IMR-90 (cell line): ENCODE measurements around the gene TMUB1. TPM values are rescaled to one million over a fixed set of nuclear protein-coding genes. Genes with fewer than 3 reads are reported as not detected.

ENCODE experiments used
- ATAC-seq: fragments of 200-7000 bp; cut with Tn5 transposase; 2 replicates; pipeline ENCODE4 v1.9.1; 2020; ENCODE audit warnings: low read depth, mild to moderate bottlenecking, moderate library complexity
- BruUV-seq: library from RNA; stranded (reverse); fragments of 400-500 nt; replicated peaks from 2 replicates; lab custom pipeline; 2021; lab: Mats Ljungman, UMichigan
- CTCF ChIA-PET: fragments of 300-600 bp; formaldehyde crosslinking; extraction: SDS; loops from one replicate; lab custom pipeline; 2021; ENCODE audit warnings: antibody characterized with exemption; lab: Yijun Ruan, JAX
- POLR2A ChIA-PET: fragments of 300-600 bp; sonication (Branson Sonifier 250); formaldehyde crosslinking; loops from one replicate; lab custom pipeline; 2022; ENCODE audit warnings: antibody characterized with exemption; ENCODE audit not compliant: unreplicated experiment; lab: Charles Lee
- DNase-seq: peaks from one replicate; pipeline ENCODE4 v3.0.0; 2013
- H2AFZ ChIP-seq: replicated peaks from 2 replicates; pipeline ENCODE3; 2013; ENCODE audit warnings: low read length, mild to moderate bottlenecking; ENCODE audit not compliant: poor library complexity
- H2AK5ac ChIP-seq: 2 replicates; pipeline ENCODE4 v1.6.1; 2013; ENCODE audit warnings: low read depth, low read length, inconsistent platforms
- H2AK9ac ChIP-seq: replicated peaks from 2 replicates; pipeline ENCODE3; 2013; ENCODE audit warnings: mild to moderate bottlenecking, low read depth, low read length, moderate library complexity; ENCODE audit not compliant: poor library complexity
- H2BK120ac ChIP-seq: 2 replicates; pipeline ENCODE4 v1.6.1; 2013; ENCODE audit warnings: low read depth, low read length, inconsistent platforms
- H2BK15ac ChIP-seq: 3 replicates; pipeline ENCODE4 v1.6.1; 2013; ENCODE audit warnings: low read depth, low read length, inconsistent platforms
- H2BK20ac ChIP-seq: 2 replicates; pipeline ENCODE4 v1.6.1; 2013; ENCODE audit warnings: low read depth, mild to moderate bottlenecking, inconsistent platforms, low read length, moderate library complexity
- H2BK5ac ChIP-seq: 2 replicates; pipeline ENCODE4 v1.6.1; 2013; ENCODE audit warnings: mild to moderate bottlenecking, low read depth, low read length, inconsistent platforms; ENCODE audit not compliant: poor library complexity, severe bottlenecking
- H3K14ac ChIP-seq: replicated peaks from 2 replicates; pipeline ENCODE4 v1.6.1; 2013; ENCODE audit warnings: low read depth, low read length, inconsistent platforms
- H3K18ac ChIP-seq: 2 replicates; pipeline ENCODE4 v1.6.1; 2013; ENCODE audit warnings: low read depth, low read length, control low read depth
- H3K23ac ChIP-seq: 2 replicates; pipeline ENCODE4 v1.6.1; 2013; ENCODE audit warnings: low read depth, low read length, inconsistent platforms
- H3K27ac ChIP-seq: 2 replicates; pipeline ENCODE4 v1.5.1; 2013; ENCODE audit warnings: mild to moderate bottlenecking, control low read depth, low read length; ENCODE audit not compliant: insufficient read depth
- H3K27me3 ChIP-seq: 2 replicates; pipeline ENCODE4 v1.6.1; 2013; ENCODE audit warnings: low read length; ENCODE audit not compliant: control insufficient read depth, insufficient read depth
- H3K36me3 ChIP-seq: 2 replicates; pipeline ENCODE4 v1.6.1; 2013; ENCODE audit warnings: low read length, mixed read lengths; ENCODE audit not compliant: control insufficient read depth, insufficient read depth
- H3K4ac ChIP-seq: 2 replicates; pipeline ENCODE4 v1.6.1; 2013; ENCODE audit warnings: low read depth, low read length, inconsistent platforms
- H3K4me1 ChIP-seq: 2 replicates; pipeline ENCODE4 v1.6.1; 2013; ENCODE audit warnings: low read length, mixed read lengths; ENCODE audit not compliant: control insufficient read depth, insufficient read depth
- H3K4me2 ChIP-seq: 2 replicates; pipeline ENCODE4 v1.6.1; 2013; ENCODE audit warnings: low read depth, mild to moderate bottlenecking, control low read depth, low read length, moderate library complexity
- H3K4me3 ChIP-seq: 2 replicates; pipeline ENCODE4 v1.5.1; 2013; ENCODE audit warnings: low read depth, mild to moderate bottlenecking, control low read depth, low read length, moderate library complexity; ENCODE audit not compliant: insufficient read depth
- H3K56ac ChIP-seq: 2 replicates; pipeline ENCODE4 v1.6.1; 2013; ENCODE audit warnings: low read length, inconsistent platforms; ENCODE audit not compliant: insufficient read depth; ENCODE audit errors: extremely low read depth
- H3K79me1 ChIP-seq, 2 experiments: 2 replicates each; pipeline ENCODE4 v1.6.1; 2013; ENCODE audit warnings: low read length in 2 of 2, inconsistent platforms in 1 of 2, low read depth in 1 of 2
- H3K9ac ChIP-seq: 2 replicates; pipeline ENCODE4 v1.6.1; 2013; ENCODE audit warnings: low read depth, low read length, control low read depth
- H3K9me1 ChIP-seq: 2 replicates; pipeline ENCODE4 v1.6.1; 2013; ENCODE audit warnings: low read length, inconsistent platforms; ENCODE audit not compliant: insufficient read depth
- H3K9me3 ChIP-seq: 2 replicates; pipeline ENCODE4 v1.6.1; 2013; ENCODE audit warnings: low read length; ENCODE audit not compliant: control insufficient read depth, insufficient read depth
- H4K20me1 ChIP-seq: 2 replicates; pipeline ENCODE4 v1.6.1; 2013; ENCODE audit warnings: low read length, inconsistent platforms; ENCODE audit not compliant: insufficient read depth
- H4K5ac ChIP-seq: 2 replicates; pipeline ENCODE4 v1.6.1; 2013; ENCODE audit warnings: mild to moderate bottlenecking, low read depth, low read length, control low read depth
- H4K8ac ChIP-seq, 2 experiments: 2 replicates each; pipeline ENCODE4 v1.6.1; 2013; ENCODE audit warnings: low read depth in 2 of 2, low read length in 2 of 2, control low read depth in 1 of 2, inconsistent platforms in 1 of 2
- H4K91ac ChIP-seq: 2 replicates; pipeline ENCODE4 v1.6.1; 2013; ENCODE audit warnings: low read depth, low read length, inconsistent platforms; ENCODE audit not compliant: insufficient read depth
- BHLHE40 ChIP-seq: fragments of 150-350 bp; IDR thresholded peaks from 2 replicates; pipeline ENCODE4 v1.6.1; 2016; ENCODE audit warnings: mild to moderate bottlenecking, low read depth, low read length
- CHD1 ChIP-seq: IDR thresholded peaks from 2 replicates; pipeline ENCODE4 v1.6.1; 2012; ENCODE audit warnings: low read depth, low read length, improper control_type of control experiment
- FOS ChIP-seq: fragments of 150-350 bp; IDR thresholded peaks from 2 replicates; pipeline ENCODE4 v1.6.1; 2016; ENCODE audit warnings: low read depth, low read length
- POLR2A ChIP-seq: IDR thresholded peaks from 2 replicates; pipeline ENCODE4 v1.6.1; 2012; ENCODE audit warnings: mild to moderate bottlenecking, low read depth, low read length
- RAD21 ChIP-seq: IDR thresholded peaks from 2 replicates; pipeline ENCODE4 v1.6.1; 2012; ENCODE audit warnings: low read length, improper control_type of control experiment
- WGBS, 2 experiments: methylation state at CpG; one replicate each; pipeline versions ENCODE4 v1.1.5 to v1.1.7; 2013; ENCODE audit warnings: missing lambda C conversion rate in 2 of 2; ENCODE audit not compliant: insufficient read length in 1 of 2; ENCODE audit errors: extremely low coverage in 2 of 2; 5-methylcytosine and 5-hydroxymethylcytosine counted together
- dilution Hi-C: fragments of 300-500 bp; cut with HindIII; formaldehyde crosslinking; loops from one replicate; pipeline ENCODE4 v1.14.3; 2018; ENCODE audit warnings: low sequenced_read_pairs; ENCODE audit not compliant: unreplicated experiment
- in situ Hi-C: fragments of 300-500 bp; cut with MboI; formaldehyde crosslinking; loops from 3 replicates; pipeline ENCODE4 v1.14.3; 2019; ENCODE audit warnings: low sequenced_read_pairs, inconsistent platforms, mixed read lengths
- intact Hi-C: fragments of 100-400 bp; cut with micrococcal nuclease; formaldehyde crosslinking; loops from 2 replicates; pipeline ENCODE4 v1.10.0; 2022
- polyA plus RNA-seq, 3 experiments: library from polyadenylated mRNA; depleted of rRNA; stranded (reverse); fragments of >200 nt; gene quantifications; 2 replicates each; pipeline ENCODE4 v1.2.3, GENCODE V29; 2012; ENCODE audit warnings: low replicate concordance in 1 of 3
- total RNA-seq: library from RNA; depleted of rRNA; stranded (reverse); fragments of >200 nt; gene quantifications from 2 replicates; pipeline ENCODE4 v1.2.3, GENCODE V29; 2012
- TF ChIP-seq, protein P1 (sequence below): fragments of 150-350 bp; IDR thresholded peaks from 2 replicates; pipeline ENCODE4 v1.6.1; 2017; ENCODE audit warnings: mild to moderate bottlenecking, antibody characterized with exemption, low read length, low read depth
- TF ChIP-seq, protein P2 (sequence below): conservative IDR thresholded peaks from 2 replicates; pipeline ENCODE4 v1.5.1; 2012; ENCODE audit warnings: mild to moderate bottlenecking, low read depth, low read length, improper control_type of control experiment

The TMUB1 gene
- total and polyA plus RNA-seq, 2 of the 4 experiments (the other 2 are of a cell fraction) = 6.8 to 29.8 TPM

GRCh38 chr7:151066273-151066974 is 16.9 kb downstream of the TMUB1 start:
- Histone ChIP-seq H3K4me2 (no peak overlapping the region), H2BK120ac (no peak overlapping the region), H3K4ac (no peak overlapping the region), H3K18ac (no peak overlapping the region), H3K56ac (no peak overlapping the region), H4K5ac (no peak overlapping the region), H4K8ac (no peak overlapping the region), H3K27ac (no peak overlapping the region), H4K91ac (no peak overlapping the region), H3K14ac (no peak overlapping the region), H3K9me3 (no peaks in the 10 kb centered on the region), H3K9ac (no peak overlapping the region), H2AFZ (no peak overlapping the region), H2BK5ac (no peak overlapping the region), H2AK5ac (no peak overlapping the region), H3K23ac (no peak overlapping the region), H2BK15ac (no peak overlapping the region), H3K27me3 (no peaks in the 10 kb centered on the region), H2BK20ac (no peak overlapping the region), H3K4me1 (peaks cover 23% of the 10 kb centered on the region), H3K79me1 (peaks cover 22 to 52% of the 10 kb centered on the region in 2 experiments), H3K4me3 (no peak overlapping the region), H3K9me1 (peaks cover 8% of the 10 kb centered on the region; the same call in 1 of the 2 replicates), H2AK9ac (no peak overlapping the region), H4K20me1 (peaks cover 26% of the 10 kb centered on the region), H3K36me3 (peaks cover 65% of the 10 kb centered on the region)
- ATAC-seq (no peak), DNase-seq (no peak)
- BruUV-seq = no TSS peak
- POLR2A ChIA-PET = no interaction called here
- WGBS, 2 experiments = 92% methylated on average over 13 of the region's 39 CpGs; no CpG with 5 or more reads in 1 of the 2 experiments
- dilution Hi-C loops = no loop called here
- intact Hi-C loops = no loop called here
- in situ Hi-C loops = no loop called here
- no peak for TF ChIP-seq FOS
- no peak for TF ChIP-seq BHLHE40
- no peak for TF ChIP-seq POLR2A
- TF ChIP-seq, protein P1, sequence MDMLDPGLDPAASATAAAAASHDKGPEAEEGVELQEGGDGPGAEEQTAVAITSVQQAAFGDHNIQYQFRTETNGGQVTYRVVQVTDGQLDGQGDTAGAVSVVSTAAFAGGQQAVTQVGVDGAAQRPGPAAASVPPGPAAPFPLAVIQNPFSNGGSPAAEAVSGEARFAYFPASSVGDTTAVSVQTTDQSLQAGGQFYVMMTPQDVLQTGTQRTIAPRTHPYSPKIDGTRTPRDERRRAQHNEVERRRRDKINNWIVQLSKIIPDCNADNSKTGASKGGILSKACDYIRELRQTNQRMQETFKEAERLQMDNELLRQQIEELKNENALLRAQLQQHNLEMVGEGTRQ = no peak
- no peak for TF ChIP-seq CHD1
- no peak for TF ChIP-seq RAD21
- TF ChIP-seq, protein P2, sequence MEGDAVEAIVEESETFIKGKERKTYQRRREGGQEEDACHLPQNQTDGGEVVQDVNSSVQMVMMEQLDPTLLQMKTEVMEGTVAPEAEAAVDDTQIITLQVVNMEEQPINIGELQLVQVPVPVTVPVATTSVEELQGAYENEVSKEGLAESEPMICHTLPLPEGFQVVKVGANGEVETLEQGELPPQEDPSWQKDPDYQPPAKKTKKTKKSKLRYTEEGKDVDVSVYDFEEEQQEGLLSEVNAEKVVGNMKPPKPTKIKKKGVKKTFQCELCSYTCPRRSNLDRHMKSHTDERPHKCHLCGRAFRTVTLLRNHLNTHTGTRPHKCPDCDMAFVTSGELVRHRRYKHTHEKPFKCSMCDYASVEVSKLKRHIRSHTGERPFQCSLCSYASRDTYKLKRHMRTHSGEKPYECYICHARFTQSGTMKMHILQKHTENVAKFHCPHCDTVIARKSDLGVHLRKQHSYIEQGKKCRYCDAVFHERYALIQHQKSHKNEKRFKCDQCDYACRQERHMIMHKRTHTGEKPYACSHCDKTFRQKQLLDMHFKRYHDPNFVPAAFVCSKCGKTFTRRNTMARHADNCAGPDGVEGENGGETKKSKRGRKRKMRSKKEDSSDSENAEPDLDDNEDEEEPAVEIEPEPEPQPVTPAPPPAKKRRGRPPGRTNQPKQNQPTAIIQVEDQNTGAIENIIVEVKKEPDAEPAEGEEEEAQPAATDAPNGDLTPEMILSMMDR = no peak
- CTCF ChIA-PET = no interaction called here
